ENCODE measurements around the gene PRDM16. TPM values are rescaled to one million over a fixed set of nuclear protein-coding genes. Genes with fewer than 3 reads are reported as not detected.

The PRDM16 gene
- total RNA-seq, 1 donor from 2014 or later, result 1.5 TPM

DNA sequence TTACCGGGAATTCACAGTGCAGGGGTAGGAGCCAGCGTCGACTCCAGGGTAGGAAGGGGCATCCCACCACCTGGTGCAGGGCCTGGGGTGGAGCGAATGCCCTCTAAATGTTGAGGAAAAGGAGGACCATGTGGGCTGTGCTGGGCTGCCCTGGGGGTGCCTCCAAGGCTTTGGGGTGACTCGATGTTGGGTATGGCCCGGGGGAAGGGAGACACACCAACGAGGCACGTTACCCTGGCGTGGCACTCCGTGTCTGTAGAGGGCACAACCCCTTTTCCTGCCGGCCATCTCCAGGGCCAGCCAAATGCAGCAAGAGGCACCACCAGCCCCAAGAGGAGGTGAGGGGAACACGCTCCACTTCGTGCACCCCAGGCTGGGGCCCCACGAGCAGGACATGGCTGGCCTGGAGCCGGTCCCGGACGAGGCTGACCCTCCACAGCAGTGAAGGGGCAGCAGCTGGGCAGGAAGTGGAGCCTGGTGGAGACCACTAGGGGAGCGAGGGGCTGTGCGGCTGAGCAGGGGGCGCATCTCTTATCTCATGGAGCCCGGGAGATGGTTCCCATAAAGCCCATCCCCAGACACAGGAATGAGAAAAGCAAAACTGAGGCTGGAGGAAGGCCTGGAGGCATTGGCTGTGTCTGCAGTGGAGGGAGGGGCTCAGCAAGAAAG is 36.5 kb upstream of the PRDM16 start:
- no peak for DNase-seq

DNA sequence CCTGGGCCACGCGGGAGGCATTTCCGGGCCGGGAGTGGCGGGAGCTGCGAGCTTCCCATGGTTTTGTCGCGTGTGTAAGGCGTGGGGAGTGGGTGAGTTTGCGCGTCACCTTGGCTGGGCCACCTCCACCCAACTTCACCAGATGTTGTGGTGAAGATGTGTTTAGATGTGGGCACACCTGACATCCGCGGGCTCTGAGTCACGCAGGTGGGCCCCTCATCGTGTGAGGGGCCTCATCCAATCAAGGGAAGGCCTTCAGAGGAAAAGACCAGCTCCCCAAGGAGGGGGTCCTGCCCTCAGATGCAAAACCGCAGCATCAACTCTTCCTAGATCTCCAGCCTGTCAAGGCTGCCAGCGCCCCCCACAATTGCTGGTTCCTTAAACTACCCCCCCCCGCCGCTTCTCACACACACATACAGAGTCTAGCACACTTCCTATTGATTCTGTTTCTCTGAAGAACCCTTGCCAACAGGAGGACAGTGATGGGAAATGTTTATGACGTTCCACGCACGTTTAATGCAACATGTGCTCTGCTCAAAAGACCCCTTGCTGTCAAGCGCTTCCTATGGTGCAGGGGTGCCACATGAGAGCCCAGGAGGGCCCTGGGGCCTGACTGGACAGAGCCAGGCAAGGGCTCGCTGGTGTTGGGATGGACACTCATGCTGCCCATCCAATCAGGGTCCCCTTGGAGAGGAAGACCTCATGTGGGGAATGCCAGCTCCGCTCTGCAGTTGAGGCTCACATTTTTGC is 35.8 kb upstream of the PRDM16 start:
- no peak for DNase-seq

GRCh38 chr1:3033790-3034090 is 35.3 kb upstream of the PRDM16 start:
- DNase-seq, result no peak

DNA sequence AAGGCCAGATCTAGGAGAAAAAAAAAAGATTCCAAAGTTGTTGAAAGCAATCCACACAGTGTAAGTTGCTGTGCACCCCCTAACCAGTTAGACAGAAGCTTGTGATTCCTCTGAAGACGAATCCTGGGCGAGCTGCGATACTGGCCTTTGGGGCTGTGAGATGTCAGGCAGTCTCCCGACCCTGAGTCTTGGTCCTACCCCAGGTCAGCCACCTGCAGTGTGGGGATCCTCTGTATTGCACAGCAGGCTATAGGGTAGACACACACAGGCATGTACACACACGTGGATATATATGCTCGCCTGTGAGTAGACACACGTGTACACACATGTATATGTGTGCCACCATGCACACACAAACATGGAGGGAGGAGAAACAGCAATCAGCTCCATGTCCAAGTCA is 34.8 kb upstream of the PRDM16 start:
- no peak for DNase-seq

GRCh38 chr1:3034728-3035562 is 34.1 kb upstream of the PRDM16 start:
- no peak for DNase-seq

- no peak for DNase-seq
Measured at GRCh38 chr1:3035563-3036446, 33.2 kb upstream of the PRDM16 start.

DNA sequence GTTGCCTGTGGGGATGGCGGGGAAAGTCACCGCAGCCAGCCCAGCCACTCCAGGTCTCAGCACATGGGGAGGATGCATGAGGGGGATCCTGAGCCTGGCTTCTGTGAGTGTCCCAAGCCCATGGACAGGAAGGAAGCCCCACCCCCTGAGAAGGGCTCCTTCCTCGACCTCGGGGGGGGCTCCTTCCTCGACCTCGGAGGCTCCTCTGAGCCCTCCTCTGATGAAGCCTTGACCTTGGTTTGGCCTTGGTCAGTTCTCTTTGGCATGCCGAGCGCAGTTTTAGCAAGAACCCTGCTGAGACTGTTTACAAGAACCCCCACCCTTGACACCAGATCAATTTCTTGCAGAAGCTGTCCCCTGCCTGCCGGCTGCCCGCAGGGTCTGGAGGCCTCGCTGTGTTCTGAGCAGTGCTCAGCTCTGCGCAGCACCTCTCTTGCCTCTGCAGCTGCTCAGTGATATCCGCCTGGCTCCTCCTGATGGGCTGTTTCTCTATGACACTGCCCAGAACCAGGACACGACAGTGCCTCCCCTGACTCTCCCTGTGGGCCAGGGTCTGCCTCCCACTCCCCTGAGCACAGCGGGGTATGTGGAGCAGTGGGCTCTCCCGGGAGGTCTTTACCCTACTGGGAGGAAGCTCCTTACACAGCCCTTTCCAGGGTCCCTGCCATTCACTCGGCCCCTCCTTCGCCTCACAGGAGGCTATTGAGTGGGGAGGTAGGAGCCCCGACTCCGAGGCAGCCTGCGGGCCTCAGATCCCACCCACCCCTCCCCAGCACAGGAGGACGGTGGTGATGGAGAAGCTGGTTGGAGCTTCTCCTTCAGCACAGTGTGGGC is 32.3 kb upstream of the PRDM16 start:
- DNase-seq, result no peak

GRCh38 chr1:3037281-3038040 is 31.5 kb upstream of the PRDM16 start:
- no peak for DNase-seq

DNA sequence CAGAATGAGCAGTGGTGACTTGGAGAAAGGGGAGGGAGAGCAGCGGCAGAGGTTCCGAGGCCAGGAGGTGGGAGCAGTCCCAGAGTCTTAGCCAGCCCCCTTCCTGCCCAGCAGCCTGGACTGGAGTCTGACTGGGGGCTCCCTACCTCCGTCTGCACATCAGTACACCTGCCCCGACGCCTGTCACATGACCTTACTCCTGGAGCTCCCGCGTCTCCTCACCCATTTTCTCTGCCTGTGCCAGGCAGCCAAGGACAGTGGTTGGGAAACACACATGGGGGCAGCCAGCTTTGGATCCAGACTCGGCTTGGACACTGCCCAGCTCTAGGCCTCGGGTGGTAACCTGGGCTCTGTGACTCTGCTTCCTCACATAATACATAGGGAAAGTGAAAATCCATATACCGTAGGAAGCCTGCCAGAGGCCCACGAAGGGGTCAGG is 30.9 kb upstream of the PRDM16 start:
- no peak for DNase-seq

- DNase-seq, result no peak
Measured at GRCh38 chr1:3038571-3039181, 30.3 kb upstream of the PRDM16 start.

- DNase-seq, result no peak
Measured at GRCh38 chr1:3040004-3040403, 29.0 kb upstream of the PRDM16 start.

DNA sequence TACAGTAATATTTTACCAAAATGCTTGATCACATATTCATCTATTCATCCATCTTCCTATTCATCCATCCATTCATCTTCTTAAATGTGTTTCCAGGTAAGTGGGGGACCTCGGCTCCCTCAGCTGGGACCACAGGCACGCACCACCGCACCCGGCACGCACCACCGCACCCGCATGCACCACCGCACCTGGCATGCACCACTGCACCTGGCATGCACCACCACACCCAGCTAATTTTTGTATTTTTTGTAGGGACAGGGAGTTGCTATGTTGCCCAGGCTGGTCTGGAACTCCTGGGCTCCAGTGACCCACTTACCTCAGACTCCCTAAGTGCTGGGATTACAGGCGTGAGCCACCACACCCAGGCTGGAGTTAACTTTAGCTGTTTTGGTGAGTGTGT is 26.5 kb upstream of the PRDM16 start:
- DNase-seq, result no peak

- no peak for DNase-seq
Measured at GRCh38 chr1:3049164-3049563, 19.8 kb upstream of the PRDM16 start.

- DNase-seq, result no peak
Measured at GRCh38 chr1:3049905-3050304, 19.1 kb upstream of the PRDM16 start.

- no peak for DNase-seq
Measured at GRCh38 chr1:3050603-3051002, 18.4 kb upstream of the PRDM16 start.

GRCh38 chr1:3051270-3052268 is 17.4 kb upstream of the PRDM16 start:
- no peak for DNase-seq

- DNase-seq, result no peak
Measured at GRCh38 chr1:3052501-3052900, 16.5 kb upstream of the PRDM16 start.

GRCh38 chr1:3053366-3053980 is 15.5 kb upstream of the PRDM16 start:
- no peak for DNase-seq
